Peyer's patch (tissue), 4 donors: ENCODE data around the gene DAPK1.

Experiments
- CTCF ChIP-seq, 6 experiments: fragments of 450-650 bp in 4 of 6; fragments of 200-600 bp in 2 of 6; sonication (generic) in 1 of 6; IDR thresholded peaks; one replicate each; pipeline ENCODE4 v1.5.1; 2017 to 2019; ENCODE audit warnings: antibody characterized with exemption in 6 of 6, mild to moderate bottlenecking in 3 of 6, moderate library complexity in 1 of 6
- POLR2A ChIP-seq, 2 donors: fragments of 450-650 bp; IDR thresholded peaks; one replicate each; pipeline ENCODE4 v1.5.1; 2017; ENCODE audit warnings: antibody characterized with exemption in 2 of 2, mild to moderate bottlenecking in 2 of 2, moderate library complexity in 2 of 2

DNA sequence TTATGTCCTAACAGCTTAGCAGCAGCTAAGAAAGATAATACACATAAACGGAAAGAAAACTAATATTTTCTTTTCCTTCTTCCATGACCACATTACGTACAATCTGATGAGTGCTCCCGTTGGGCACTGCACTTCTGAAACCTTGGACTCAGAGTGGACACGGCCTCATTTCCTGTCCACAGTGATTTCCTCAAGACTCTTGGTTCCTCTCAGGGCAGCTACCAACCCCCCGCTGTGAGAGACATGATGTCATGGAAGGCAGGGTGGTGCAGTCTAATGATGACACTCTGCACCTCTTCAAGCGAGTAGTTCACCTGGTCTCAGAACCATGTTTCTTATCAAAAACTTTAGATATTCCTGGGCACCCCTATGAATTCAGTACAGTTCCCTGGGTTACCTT is 159.5 kb downstream of the DAPK1 start:
- no peak for TF ChIP-seq POLR2A (IDR thresholded peaks at IDR 0.05)
- no peak for TF ChIP-seq CTCF (IDR thresholded peaks at IDR 0.05)
